ENCODE results near the gene DIP2A. TPM values are rescaled to one million over a fixed set of nuclear protein-coding genes. Genes with fewer than 3 reads are reported as not detected.

The DIP2A gene
- total RNA-seq, 2 donors from 2014 or later, result 51.0 to 52.2 TPM

GRCh38 chr21:46538851-46539666, 80.4 kb downstream of the DIP2A start:
- Histone ChIP-seq H3K9ac (ENCODE audit: extremely low read depth, low read length, poor library complexity, severe bottlenecking) (no peak overlapping the region), H3K4me1 (ENCODE audit: control insufficient read depth, insufficient read depth, low read length) (no peaks in the 10 kb centered on the region), H3K27me3 (ENCODE audit: control insufficient read depth, insufficient read depth, low read length, poor library complexity, severe bottlenecking) (no peaks in the 10 kb centered on the region), H3K9me3 (ENCODE audit: control insufficient read depth, low read length) (no peaks in the 10 kb centered on the region), H3K4me3 (ENCODE audit: low read length) (no peak overlapping the region), H3K36me3 (ENCODE audit: control insufficient read depth, insufficient read depth, low read length) (peaks cover 69% of the 10 kb centered on the region), H3K27ac (ENCODE audit: low read depth, low read length) (no peak overlapping the region)
- TF ChIP-seq, protein P1, sequence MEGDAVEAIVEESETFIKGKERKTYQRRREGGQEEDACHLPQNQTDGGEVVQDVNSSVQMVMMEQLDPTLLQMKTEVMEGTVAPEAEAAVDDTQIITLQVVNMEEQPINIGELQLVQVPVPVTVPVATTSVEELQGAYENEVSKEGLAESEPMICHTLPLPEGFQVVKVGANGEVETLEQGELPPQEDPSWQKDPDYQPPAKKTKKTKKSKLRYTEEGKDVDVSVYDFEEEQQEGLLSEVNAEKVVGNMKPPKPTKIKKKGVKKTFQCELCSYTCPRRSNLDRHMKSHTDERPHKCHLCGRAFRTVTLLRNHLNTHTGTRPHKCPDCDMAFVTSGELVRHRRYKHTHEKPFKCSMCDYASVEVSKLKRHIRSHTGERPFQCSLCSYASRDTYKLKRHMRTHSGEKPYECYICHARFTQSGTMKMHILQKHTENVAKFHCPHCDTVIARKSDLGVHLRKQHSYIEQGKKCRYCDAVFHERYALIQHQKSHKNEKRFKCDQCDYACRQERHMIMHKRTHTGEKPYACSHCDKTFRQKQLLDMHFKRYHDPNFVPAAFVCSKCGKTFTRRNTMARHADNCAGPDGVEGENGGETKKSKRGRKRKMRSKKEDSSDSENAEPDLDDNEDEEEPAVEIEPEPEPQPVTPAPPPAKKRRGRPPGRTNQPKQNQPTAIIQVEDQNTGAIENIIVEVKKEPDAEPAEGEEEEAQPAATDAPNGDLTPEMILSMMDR (conservative IDR thresholded peaks at IDR 0.05), result no peak
- Mint-ChIP-seq H3K27ac (no peak overlapping the region), H3K9me3 (no peaks in the 10 kb centered on the region), H3K27me3 (ENCODE audit: insufficient read depth) (no peaks in the 10 kb centered on the region), H3K4me3 (no peak overlapping the region), H3K4me1 (no peaks in the 10 kb centered on the region), H3K36me3 (ENCODE audit: low read depth) (peaks cover 69% of the 10 kb centered on the region)
- 93 to 94% methylated on average over 7 to 11 of the region's 11 CpGs for WGBS, 2 experiments (ENCODE audit: insufficient coverage in 1 of 2, insufficient read length in 1 of 2)
- no peak for DNase-seq

DNA sequence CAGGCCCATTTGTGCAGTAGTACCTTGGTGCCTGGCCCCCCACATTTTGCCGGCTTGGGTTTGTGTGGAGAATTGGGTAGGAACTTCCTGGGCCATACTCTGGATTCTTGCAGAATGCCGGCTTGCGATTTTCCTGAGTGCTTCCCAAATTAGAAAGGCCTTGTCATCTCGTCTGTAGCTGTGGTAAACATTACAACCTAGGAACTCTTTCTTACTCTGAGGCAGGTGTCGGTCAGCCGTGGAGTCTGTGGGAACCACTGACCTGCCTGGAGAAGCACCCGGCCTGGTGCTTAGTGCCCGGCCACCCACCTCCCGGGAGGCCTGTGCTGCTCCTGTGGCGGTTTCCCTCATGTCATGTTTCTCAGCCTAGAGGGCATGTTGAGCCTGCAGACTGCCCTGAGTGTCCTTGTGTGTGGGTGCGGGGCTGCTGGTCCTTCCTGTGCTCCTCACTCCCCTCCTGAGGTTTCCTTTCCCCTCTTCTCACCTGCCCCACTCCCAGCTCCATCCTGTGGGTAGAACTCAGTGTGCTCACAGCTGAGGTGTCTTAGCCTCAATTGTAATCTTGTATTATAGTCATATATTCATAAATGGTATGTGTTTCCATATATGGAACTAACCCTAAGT, 81.5 kb downstream of the DIP2A start:
- TF ChIP-seq, protein P1 (conservative IDR thresholded peaks at IDR 0.05), result no peak
- Mint-ChIP-seq H3K27me3 (ENCODE audit: insufficient read depth) (no peaks in the 10 kb centered on the region), H3K9me3 (no peaks in the 10 kb centered on the region), H3K4me3 (no peak overlapping the region), H3K27ac (no peak overlapping the region), H3K36me3 (ENCODE audit: low read depth) (peaks cover 65% of the 10 kb centered on the region), H3K4me1 (no peaks in the 10 kb centered on the region)
- Histone ChIP-seq H3K27me3 (ENCODE audit: control insufficient read depth, insufficient read depth, low read length, poor library complexity, severe bottlenecking) (no peaks in the 10 kb centered on the region), H3K4me3 (ENCODE audit: low read length) (no peak overlapping the region), H3K9ac (ENCODE audit: extremely low read depth, low read length, poor library complexity, severe bottlenecking) (no peak overlapping the region), H3K36me3 (ENCODE audit: control insufficient read depth, insufficient read depth, low read length) (peaks cover 65% of the 10 kb centered on the region), H3K27ac (ENCODE audit: low read depth, low read length) (no peak overlapping the region), H3K9me3 (ENCODE audit: control insufficient read depth, low read length) (no peaks in the 10 kb centered on the region), H3K4me1 (ENCODE audit: control insufficient read depth, insufficient read depth, low read length) (no peaks in the 10 kb centered on the region)
- WGBS, 2 experiments (ENCODE audit: insufficient coverage in 1 of 2, insufficient read length in 1 of 2), result 94 to 97% methylated on average over 5 to 11 of the region's 11 CpGs
- no peak for DNase-seq

DNA sequence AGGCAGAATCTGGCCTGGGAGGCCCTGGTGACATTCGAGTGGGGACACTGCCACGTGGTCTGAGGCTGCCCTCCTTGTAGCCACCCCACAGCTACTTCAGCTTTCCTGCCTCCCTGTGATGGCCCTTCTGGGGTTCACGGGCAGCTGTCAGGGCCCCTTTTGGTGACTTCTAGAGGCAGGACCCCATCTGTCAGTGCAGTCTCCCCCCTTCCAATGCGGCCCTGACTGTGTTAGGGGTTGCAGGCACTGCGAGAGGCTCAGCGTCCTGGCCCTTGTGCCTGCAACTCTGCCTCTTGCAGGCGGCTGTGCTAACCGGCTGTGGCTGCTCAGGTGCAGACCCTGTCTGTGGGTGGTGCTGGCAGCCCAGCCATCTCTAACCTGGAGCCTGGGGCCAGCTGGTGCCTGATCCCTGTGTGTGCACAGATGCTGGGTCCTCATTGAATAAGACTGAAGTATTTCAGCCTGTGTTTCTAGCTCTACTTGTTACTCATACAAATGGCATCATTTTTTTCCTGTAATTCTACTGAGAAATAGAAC, 84.0 kb downstream of the DIP2A start:
- Mint-ChIP-seq H3K9me3 (no peaks in the 10 kb centered on the region), H3K27ac (no peak overlapping the region), H3K36me3 (ENCODE audit: low read depth) (peaks cover 70% of the 10 kb centered on the region), H3K4me3 (no peak overlapping the region), H3K27me3 (ENCODE audit: insufficient read depth) (no peaks in the 10 kb centered on the region), H3K4me1 (no peaks in the 10 kb centered on the region)
- Histone ChIP-seq H3K27me3 (ENCODE audit: control insufficient read depth, insufficient read depth, low read length, poor library complexity, severe bottlenecking) (no peaks in the 10 kb centered on the region), H3K4me3 (ENCODE audit: low read length) (no peak overlapping the region), H3K36me3 (ENCODE audit: control insufficient read depth, insufficient read depth, low read length) (peaks cover 66% of the 10 kb centered on the region), H3K27ac (ENCODE audit: low read depth, low read length) (no peak overlapping the region), H3K9ac (ENCODE audit: extremely low read depth, low read length, poor library complexity, severe bottlenecking) (no peak overlapping the region), H3K4me1 (ENCODE audit: control insufficient read depth, insufficient read depth, low read length) (no peaks in the 10 kb centered on the region), H3K9me3 (ENCODE audit: control insufficient read depth, low read length) (no peaks in the 10 kb centered on the region)
- 90 to 94% methylated on average over 6 to 8 of the region's 8 CpGs for WGBS, 2 experiments (ENCODE audit: insufficient coverage in 1 of 2, insufficient read length in 1 of 2)
- TF ChIP-seq, protein P1 (conservative IDR thresholded peaks at IDR 0.05), result no peak
- DNase-seq, result no peak

Measured in endodermal cell (in vitro differentiated cells).